Endometrial microvascular endothelial cells (primary cell): ENCODE measurements around the gene CD276. TPM values are rescaled to one million over a fixed set of nuclear protein-coding genes. Genes with fewer than 3 reads are reported as not detected.
"Not testable (repeated sequence)": the region's sequence is repeated elsewhere in the genome, so short reads cannot be mapped to it uniquely, and the experiment has no call there.

Source experiments
- in situ Hi-C: cut with HindIII; loops from 2 replicates; pipeline ENCODE4 v1.10.0; 2017; ENCODE audit warnings: low sequenced_read_pairs, low pct_unique_long_range_greater_than_20kb; ENCODE audit errors: inconsistent ontology term
- total RNA-seq: library from RNA; depleted of rRNA; stranded (reverse); fragments of >200 nt; gene quantifications from one replicate; pipeline ENCODE4 v1.2.3, GENCODE V29; 2015; ENCODE audit errors: inconsistent ontology term

CD276 gene
- total RNA-seq, 1 donor from 2014 or later, result 108 TPM

GRCh38 chr15:73704142-73704868, 20.1 kb downstream of the CD276 start:
- in situ Hi-C loops, result not testable (repeated sequence)

- in situ Hi-C loops, result no loop called here
Observed at GRCh38 chr15:73704869-73705645, 20.9 kb downstream of the CD276 start.

- in situ Hi-C loops, result no loop called here
Observed at GRCh38 chr15:73708691-73709090, 24.5 kb downstream of the CD276 start.

- in situ Hi-C loops, result no loop called here
Observed at GRCh38 chr15:73709241-73709640, 25.1 kb downstream of the CD276 start.

- in situ Hi-C loops, result no loop called here
Observed at GRCh38 chr15:73709686-73710085, 25.5 kb downstream of the CD276 start.

- in situ Hi-C loops, result no loop called here
Observed at GRCh38 chr15:73710321-73710720, 26.1 kb downstream of the CD276 start.

- in situ Hi-C loops, result no loop called here
Observed at GRCh38 chr15:73711526-73711925, 27.3 kb downstream of the CD276 start.

- in situ Hi-C loops, result no loop called here
Observed at GRCh38 chr15:73712107-73712506, 27.9 kb downstream of the CD276 start.

- in situ Hi-C loops, result no loop called here
Observed at GRCh38 chr15:73714695-73715301, 30.6 kb downstream of the CD276 start.

- in situ Hi-C loops, result no loop called here
Observed at GRCh38 chr15:73715417-73715816, 31.2 kb downstream of the CD276 start.

GRCh38 chr15:73716417-73716816, 32.2 kb downstream of the CD276 start:
- in situ Hi-C loops, result no loop called here

- in situ Hi-C loops, result no loop called here
Observed at GRCh38 chr15:73717206-73717605, 33.0 kb downstream of the CD276 start.

- in situ Hi-C loops, result no loop called here
Observed at GRCh38 chr15:73717802-73718201, 33.6 kb downstream of the CD276 start.

GRCh38 chr15:73718694-73719093, 34.5 kb downstream of the CD276 start:
- in situ Hi-C loops, result no loop called here

- in situ Hi-C loops, result no loop called here
Observed at GRCh38 chr15:73722425-73722824, 38.2 kb downstream of the CD276 start.

GRCh38 chr15:73723191-73723590, 39.0 kb downstream of the CD276 start:
- in situ Hi-C loops, result no loop called here

GRCh38 chr15:73724212-73724611, 40.0 kb downstream of the CD276 start:
- in situ Hi-C loops, result no loop called here

- in situ Hi-C loops, result no loop called here
Observed at GRCh38 chr15:73727330-73727976, 43.3 kb downstream of the CD276 start.

GRCh38 chr15:73732051-73732450, 47.9 kb downstream of the CD276 start:
- in situ Hi-C loops, result not testable (repeated sequence)
